Loucy (cell line): Measurements from ENCODE around the gene NAT10.

ENCODE experiments used
- H2AFZ ChIP-seq: fragments of 200-600 bp; sonication (generic); 2 replicates; pipeline ENCODE4 v1.6.0; 2016; ENCODE audit warnings: antibody characterized with exemption, mild to moderate bottlenecking, low read length, moderate library complexity
- H3F3A ChIP-seq: fragments of 200-600 bp; 2 replicates; pipeline ENCODE4 v1.6.0; 2016; ENCODE audit warnings: antibody characterized with exemption, low read depth, mild to moderate bottlenecking
- H3K27me3 ChIP-seq: fragments of 200-600 bp; sonication (generic); 2 replicates; pipeline ENCODE4 v1.6.1; 2014; ENCODE audit warnings: low read length, mild to moderate bottlenecking; ENCODE audit not compliant: insufficient read depth, poor library complexity, severe bottlenecking
- H3K36me3 ChIP-seq: fragments of 200-600 bp; sonication (generic); 2 replicates; pipeline ENCODE4 v1.6.1; 2016; ENCODE audit warnings: low read length; ENCODE audit not compliant: insufficient read depth
- H3K4me1 ChIP-seq: fragments of 200-600 bp; sonication (generic); 2 replicates; pipeline ENCODE4 v1.5.1; 2014; ENCODE audit warnings: low read length, mild to moderate bottlenecking; ENCODE audit not compliant: insufficient read depth, poor library complexity, severe bottlenecking
- H3K4me2 ChIP-seq: fragments of 200-600 bp; sonication (generic); 2 replicates; pipeline ENCODE4 v1.6.0; 2014; ENCODE audit warnings: antibody characterized with exemption, low read length, low read depth, mild to moderate bottlenecking; ENCODE audit not compliant: poor library complexity, severe bottlenecking
- H3K4me3 ChIP-seq: fragments of 200-600 bp; sonication (generic); 2 replicates; pipeline ENCODE4 v1.5.1; 2014; ENCODE audit warnings: low read length, mild to moderate bottlenecking, mixed read lengths; ENCODE audit not compliant: poor library complexity, severe bottlenecking
- H3K79me2 ChIP-seq: fragments of 200-600 bp; sonication (generic); 2 replicates; pipeline ENCODE4 v1.6.1; 2014; ENCODE audit warnings: low read length; ENCODE audit not compliant: insufficient read depth
- H3K9ac ChIP-seq: fragments of 200-600 bp; sonication (generic); 2 replicates; pipeline ENCODE4 v1.6.0; 2014; ENCODE audit warnings: mild to moderate bottlenecking, low read depth, low read length, moderate library complexity; ENCODE audit not compliant: poor library complexity, severe bottlenecking
- H3K9me2 ChIP-seq: fragments of 200-600 bp; sonication (generic); replicated peaks from 2 replicates; pipeline ENCODE4 v1.6.1; 2016; ENCODE audit warnings: low read depth, low read length, mixed read lengths
- H3K9me3 ChIP-seq: fragments of 200-600 bp; sonication (generic); 2 replicates; pipeline ENCODE4 v1.6.1; 2014; ENCODE audit warnings: mild to moderate bottlenecking, antibody characterized with exemption, low read length, low read depth; ENCODE audit not compliant: insufficient read depth
- H4K20me1 ChIP-seq: fragments of 200-600 bp; sonication (generic); 2 replicates; pipeline ENCODE4 v1.6.0; 2014; ENCODE audit warnings: antibody characterized with exemption, low read length, mild to moderate bottlenecking; ENCODE audit not compliant: insufficient read depth, poor library complexity, severe bottlenecking
- CTCF ChIP-seq: fragments of 200-600 bp; sonication (generic); conservative IDR thresholded peaks from 2 replicates; pipeline ENCODE4 v1.5.1; 2014; ENCODE audit warnings: mild to moderate bottlenecking, antibody characterized with exemption, low read length
- EZH2phosphoT487 ChIP-seq: fragments of 200-600 bp; IDR thresholded peaks from 2 replicates; pipeline ENCODE4 v1.6.1; 2018; ENCODE audit warnings: antibody characterized with exemption, mild to moderate bottlenecking, moderate library complexity, borderline replicate concordance

Gene NAT10

DNA sequence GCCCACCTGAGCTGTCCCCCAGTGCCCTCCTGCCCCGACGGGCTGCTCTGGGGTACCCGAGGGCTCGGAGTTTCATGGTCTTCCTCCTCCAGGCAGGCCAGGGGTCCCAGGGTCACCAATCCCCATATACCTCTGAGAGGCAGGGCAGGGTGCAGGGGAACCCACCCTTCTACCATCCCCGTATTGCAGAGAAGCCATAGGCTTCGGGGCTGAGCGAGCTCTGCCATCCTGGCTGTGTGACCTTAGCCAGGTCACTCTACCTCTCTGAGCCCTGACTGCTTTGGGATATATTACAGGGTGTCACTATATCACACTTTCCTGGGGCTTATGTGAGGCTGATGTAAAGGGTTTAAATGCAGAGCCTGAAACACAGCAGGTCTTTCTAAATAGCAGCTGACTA lies 57.4 kb downstream of the NAT10 start:
- Histone ChIP-seq H3K9me2 (no peaks in the 10 kb centered on the region), H3K27me3 (no peaks in the 10 kb centered on the region), H3K4me2 (no peak overlapping the region), H3K36me3 (no peaks in the 10 kb centered on the region; the same call in 1 of the 2 replicates), H3F3A (no peaks in the 10 kb centered on the region), H4K20me1 (no peaks in the 10 kb centered on the region), H2AFZ (no peak overlapping the region), H3K9me3 (no peaks in the 10 kb centered on the region), H3K4me1 (no peaks in the 10 kb centered on the region), H3K9ac (no peak overlapping the region), H3K79me2 (no peaks in the 10 kb centered on the region), H3K4me3 (no peak overlapping the region)
- no peak for TF ChIP-seq CTCF
- no peak for TF ChIP-seq EZH2phosphoT487

GRCh38 chr11:34165121-34165520 lies 59.7 kb downstream of the NAT10 start:
- H3K27me3 ChIP-seq = no peaks in the 10 kb centered on the region
- no peaks in the 10 kb centered on the region for H3K79me2 ChIP-seq
- H4K20me1 ChIP-seq = no peaks in the 10 kb centered on the region
- no peak overlapping the region for H3K4me2 ChIP-seq
- TF ChIP-seq EZH2phosphoT487 = no peak
- TF ChIP-seq CTCF = no peak
- no peaks in the 10 kb centered on the region for H3F3A ChIP-seq
- H3K9me2 ChIP-seq = no peaks in the 10 kb centered on the region
- H2AFZ ChIP-seq = no peak overlapping the region
- H3K36me3 ChIP-seq = no peaks in the 10 kb centered on the region; the same call in 1 of the 2 replicates
- no peak overlapping the region for H3K4me3 ChIP-seq
- no peaks in the 10 kb centered on the region for H3K4me1 ChIP-seq
- H3K9ac ChIP-seq = no peak overlapping the region
- no peaks in the 10 kb centered on the region for H3K9me3 ChIP-seq

DNA sequence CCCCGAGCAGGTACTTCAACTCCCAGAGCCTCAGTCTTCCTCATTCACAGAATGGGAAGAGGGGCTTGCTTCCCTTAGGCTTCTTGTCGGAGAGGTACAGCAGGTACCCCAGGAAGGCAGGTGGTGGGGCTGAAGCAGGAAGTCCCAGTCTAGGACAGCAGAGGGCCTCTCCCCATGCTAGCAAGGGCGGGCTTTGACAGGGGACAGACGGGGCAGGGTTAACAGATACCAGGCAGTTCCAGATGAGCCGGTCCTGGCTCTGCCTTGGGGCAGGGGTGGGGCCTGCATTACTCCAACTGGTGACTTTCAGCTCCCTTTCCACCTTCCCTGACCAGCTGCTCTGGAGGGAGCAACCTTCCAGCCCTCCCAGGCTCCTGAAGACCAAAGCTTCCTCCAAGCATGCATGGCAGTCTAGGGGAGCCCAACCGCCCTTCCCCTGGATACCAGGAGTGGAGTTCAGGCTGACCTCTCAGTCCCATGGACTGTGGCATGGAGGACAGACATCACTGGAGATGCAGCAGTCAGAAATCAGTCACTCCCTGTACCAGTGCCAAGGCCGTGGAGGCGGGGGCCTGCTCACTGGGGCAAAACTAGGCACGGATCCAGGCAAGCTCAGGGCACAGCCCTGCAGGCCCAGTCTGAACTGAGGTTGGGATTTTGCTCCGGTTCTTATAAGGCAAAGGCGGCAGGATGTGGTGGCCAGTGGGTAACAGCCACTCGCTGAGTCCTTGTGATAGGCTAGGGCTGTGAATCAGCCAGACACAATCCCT lies 60.5 kb downstream of the NAT10 start:
- H3K4me2 ChIP-seq = no peak overlapping the region
- H3K79me2 ChIP-seq = no peaks in the 10 kb centered on the region
- no peaks in the 10 kb centered on the region for H3K9me3 ChIP-seq
- H3K4me1 ChIP-seq = no peaks in the 10 kb centered on the region
- H2AFZ ChIP-seq = no peak overlapping the region
- no peaks in the 10 kb centered on the region for H4K20me1 ChIP-seq
- no peak overlapping the region for H3K9ac ChIP-seq
- no peaks in the 10 kb centered on the region for H3K9me2 ChIP-seq
- no peaks in the 10 kb centered on the region for H3F3A ChIP-seq
- TF ChIP-seq CTCF (no peak), EZH2phosphoT487 (no peak)
- no peak overlapping the region for H3K4me3 ChIP-seq
- H3K36me3 ChIP-seq = no peaks in the 10 kb centered on the region; the same call in 1 of the 2 replicates
- H3K27me3 ChIP-seq = no peaks in the 10 kb centered on the region
